GM12878 (cell line): ENCODE measurements around the gene KRTAP19-3.

Source experiments
- CTCF ChIP-seq, 3 experiments: IDR thresholded peaks in 2 of 3; conservative IDR thresholded peaks in 1 of 3; 2 replicates each; pipeline ENCODE4 v1.5.1; 2011; ENCODE audit warnings: low read depth in 3 of 3, low read length in 3 of 3, mild to moderate bottlenecking in 3 of 3, control low read depth in 2 of 3, moderate library complexity in 2 of 3, inconsistent platforms in 1 of 3, mixed read lengths in 1 of 3; ENCODE audit not compliant: control insufficient read depth in 2 of 3, insufficient read depth in 1 of 3; ENCODE audit errors: extremely low read depth in 1 of 3
- POU2F2 ChIP-seq: IDR thresholded peaks from 3 replicates; pipeline ENCODE4 v1.6.1; 2011; ENCODE audit warnings: low read depth, mild to moderate bottlenecking, low read length, borderline replicate concordance

- TF ChIP-seq POU2F2 (no peak), CTCF (IDR thresholded peaks at IDR 0.05 in 2 of 3, conservative IDR thresholded peaks at IDR 0.05 in 1 of 3; ENCODE audit: control insufficient read depth in 2 of 3, extremely low read depth in 1 of 3, insufficient read depth in 1 of 3, low read depth in 3 of 3, low read length in 3 of 3) (no peak)
Observed at GRCh38 chr21:30479259-30479658, 12.6 kb downstream of the KRTAP19-3 start.
